Right ventricle myocardium superior (tissue), 1 donor: Measurements from ENCODE around the gene ZNF316. TPM values are rescaled to one million over a fixed set of nuclear protein-coding genes. Genes with fewer than 3 reads are reported as not detected.
A peak's percentile ranks its signal among the peaks of the same experiment; 100 is the strongest.

Experiments used
- ATAC-seq: fragments of 200-7000 bp; cut with Tn5 transposase; one replicate; pipeline ENCODE4 v1.9.1; 2020; ENCODE audit warnings: mild to moderate bottlenecking; ENCODE audit not compliant: poor library complexity
- DNase-seq: peaks from one replicate; pipeline ENCODE4 v3.0.0-alpha.2; 2020
- intact Hi-C: fragments of 100-400 bp; cut with DNase I; formaldehyde crosslinking; loops from one replicate; pipeline ENCODE4 v1.11.2; 2022
- total RNA-seq: library from RNA; stranded (reverse); fragmentation: NEBNext Ultra II Directional; extraction: Animal tissue kit (Norgen Biotek cat#: 25700); gene quantifications from one replicate; pipeline ENCODE4 v1.2.1, GENCODE V29; 2021
- donor health status: DM: no; HTN: yes; CAD: no; lungs with severe emphysema.

ZNF316 gene
- total RNA-seq, 1 donor from 2014 or later = 16.2 TPM

GRCh38 chr7:6642861-6643640, 5.9 kb downstream of the ZNF316 start:
- intact Hi-C loops = no loop called here
- ATAC-seq (no peak), DNase-seq (no peak)

DNA sequence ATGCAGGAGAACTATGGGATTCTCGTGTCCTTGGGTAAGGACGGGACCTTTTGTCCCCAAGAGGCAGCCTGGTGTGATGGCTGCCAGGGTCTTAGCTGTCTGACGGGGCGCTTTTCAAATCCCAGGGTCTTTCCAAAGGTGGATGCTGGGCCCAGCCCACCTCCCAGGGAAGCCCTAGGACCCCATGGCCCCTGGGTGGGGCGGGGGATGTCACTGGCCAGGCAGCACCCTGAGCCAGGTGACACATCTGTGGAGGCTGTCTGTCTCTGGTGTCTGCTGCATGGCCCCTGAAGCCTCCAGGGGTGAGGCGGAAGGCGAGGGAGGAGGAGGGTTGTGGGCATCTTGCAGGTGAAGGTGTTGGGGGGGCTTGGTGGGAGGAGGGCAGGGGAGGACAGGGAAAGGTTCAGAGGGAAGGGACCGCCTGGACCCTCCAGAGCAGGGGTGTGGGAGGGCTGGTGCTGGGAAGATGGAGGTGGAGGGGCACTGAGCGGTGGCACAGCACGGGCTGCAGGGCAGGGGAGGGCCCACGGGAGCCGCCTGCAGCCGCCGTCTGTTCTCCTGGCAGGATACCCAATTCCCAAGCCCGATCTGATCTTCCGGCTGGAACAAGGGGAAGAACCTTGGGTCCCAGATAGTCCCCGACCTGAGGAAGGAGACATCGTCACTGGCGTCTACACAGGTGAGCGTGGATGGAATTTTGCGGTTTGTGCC, 7.0 kb downstream of the ZNF316 start:
- intact Hi-C loops = no loop called here
- no peak for DNase-seq
- ATAC-seq = no peak

DNA sequence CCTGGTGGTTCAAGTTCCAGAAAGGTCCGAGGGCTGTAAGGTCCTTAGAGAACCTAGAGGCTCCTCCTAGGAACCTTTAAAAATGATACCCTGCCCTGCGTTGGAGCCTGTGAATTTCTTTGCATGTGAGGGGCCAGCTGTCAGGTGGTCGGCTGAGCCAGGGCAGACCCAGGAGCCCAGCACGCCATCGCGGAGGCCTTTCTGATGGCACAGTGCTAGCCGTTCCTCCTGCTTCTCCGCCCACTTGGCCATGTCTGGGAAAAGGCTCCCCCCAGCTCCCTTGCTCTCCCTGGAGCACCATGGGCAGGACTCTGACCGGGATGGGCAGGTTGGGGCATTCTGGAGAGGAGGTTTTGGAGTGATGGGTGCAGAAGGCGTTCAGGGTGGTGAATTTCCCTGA, 7.6 kb downstream of the ZNF316 start:
- DNase-seq (no peak), ATAC-seq (no peak)
- intact Hi-C loops = no loop called here

- DNase-seq = no peak
- intact Hi-C loops = no loop called here
- no peak for ATAC-seq
Measured at GRCh38 chr7:6646465-6646864, 9.3 kb downstream of the ZNF316 start.

- intact Hi-C loops = no loop called here
- DNase-seq (no peak), ATAC-seq (peak; percentile 52)
Measured at GRCh38 chr7:6647080-6647479, 10.0 kb downstream of the ZNF316 start.

- ATAC-seq (no peak), DNase-seq (no peak)
- intact Hi-C loops = no loop called here
Measured at GRCh38 chr7:6647541-6647940, 10.4 kb downstream of the ZNF316 start.

DNA sequence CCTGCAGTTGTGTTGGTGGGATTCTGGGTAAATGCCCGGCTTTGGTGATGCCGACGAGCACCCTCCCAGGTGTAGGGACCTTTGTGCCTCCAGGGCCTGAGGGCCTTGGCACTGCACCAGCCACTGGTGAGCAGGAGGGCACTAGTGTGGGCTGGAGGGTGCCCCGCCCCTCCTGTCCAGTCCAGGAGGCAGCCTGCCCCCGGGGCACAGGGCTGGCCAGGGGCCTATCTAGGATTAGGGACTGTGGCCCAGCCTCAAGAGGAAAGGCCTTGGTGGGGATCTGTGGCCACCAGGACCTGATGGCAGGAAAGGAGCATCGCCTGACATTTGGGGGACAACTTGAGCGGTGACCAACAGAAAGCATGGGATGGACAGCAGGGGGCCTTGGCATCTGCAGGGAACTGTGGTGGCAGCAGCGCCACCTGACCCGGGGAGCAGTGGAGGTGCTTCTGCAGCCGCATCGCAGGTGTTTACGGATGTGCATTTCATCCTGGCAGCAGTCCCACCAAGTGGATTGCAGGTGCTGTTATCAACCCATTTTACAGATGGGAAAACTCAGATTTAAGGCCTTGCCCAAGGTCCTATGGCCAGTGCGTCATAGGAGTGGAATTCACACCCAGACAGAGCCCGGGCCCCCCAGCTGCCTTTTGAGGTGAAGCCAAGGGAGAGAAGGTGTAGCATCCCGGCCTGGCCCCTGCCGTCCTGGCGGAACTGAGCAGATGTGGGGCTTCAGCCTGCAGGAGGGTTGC, 11.1 kb downstream of the ZNF316 start:
- intact Hi-C loops = no loop called here
- peak; percentile 38 for DNase-seq
- no peak for ATAC-seq

DNA sequence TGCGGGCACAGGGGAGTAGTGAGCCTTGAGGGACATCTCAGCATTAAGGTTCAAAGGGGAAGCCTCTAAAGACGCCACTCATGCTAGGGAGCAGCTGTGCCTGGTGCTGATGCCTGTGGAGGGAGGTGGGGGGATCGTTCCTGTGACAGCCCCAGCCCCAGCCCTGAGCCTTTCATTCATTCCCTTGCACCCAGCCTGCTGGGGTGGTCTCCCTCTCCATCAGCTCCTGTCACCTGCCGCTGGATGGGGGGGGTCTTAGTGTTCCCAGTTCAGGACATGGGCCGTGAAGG, 11.6 kb downstream of the ZNF316 start:
- ATAC-seq (no peak), DNase-seq (no peak)
- intact Hi-C loops = no loop called here

GRCh38 chr7:6649241-6649961, 12.3 kb downstream of the ZNF316 start:
- intact Hi-C loops = no loop called here
- DNase-seq (peak; percentile 32), ATAC-seq (no peak)

GRCh38 chr7:6650086-6650485, 13.0 kb downstream of the ZNF316 start:
- intact Hi-C loops = no loop called here
- DNase-seq = peak; percentile 2
- no peak for ATAC-seq

GRCh38 chr7:6650521-6651011, 13.4 kb downstream of the ZNF316 start:
- DNase-seq (peak; percentile 26), ATAC-seq (no peak)
- intact Hi-C loops = no loop called here

- DNase-seq = peak; percentile 35
Measured at GRCh38 chr7:6651851-6652445, 14.8 kb downstream of the ZNF316 start.

GRCh38 chr7:6652446-6653011, 15.4 kb downstream of the ZNF316 start:
- intact Hi-C loops = no loop called here
- no peak for DNase-seq
- ATAC-seq = no peak

More at GRCh38 chr7:6651851-6652445, 14.8 kb downstream of the ZNF316 start:
- no peak for ATAC-seq
- intact Hi-C loops = no loop called here

GRCh38 chr7:6653071-6654003, 16.2 kb downstream of the ZNF316 start:
- no peak for DNase-seq
- no peak for ATAC-seq
- intact Hi-C loops = no loop called here

DNA sequence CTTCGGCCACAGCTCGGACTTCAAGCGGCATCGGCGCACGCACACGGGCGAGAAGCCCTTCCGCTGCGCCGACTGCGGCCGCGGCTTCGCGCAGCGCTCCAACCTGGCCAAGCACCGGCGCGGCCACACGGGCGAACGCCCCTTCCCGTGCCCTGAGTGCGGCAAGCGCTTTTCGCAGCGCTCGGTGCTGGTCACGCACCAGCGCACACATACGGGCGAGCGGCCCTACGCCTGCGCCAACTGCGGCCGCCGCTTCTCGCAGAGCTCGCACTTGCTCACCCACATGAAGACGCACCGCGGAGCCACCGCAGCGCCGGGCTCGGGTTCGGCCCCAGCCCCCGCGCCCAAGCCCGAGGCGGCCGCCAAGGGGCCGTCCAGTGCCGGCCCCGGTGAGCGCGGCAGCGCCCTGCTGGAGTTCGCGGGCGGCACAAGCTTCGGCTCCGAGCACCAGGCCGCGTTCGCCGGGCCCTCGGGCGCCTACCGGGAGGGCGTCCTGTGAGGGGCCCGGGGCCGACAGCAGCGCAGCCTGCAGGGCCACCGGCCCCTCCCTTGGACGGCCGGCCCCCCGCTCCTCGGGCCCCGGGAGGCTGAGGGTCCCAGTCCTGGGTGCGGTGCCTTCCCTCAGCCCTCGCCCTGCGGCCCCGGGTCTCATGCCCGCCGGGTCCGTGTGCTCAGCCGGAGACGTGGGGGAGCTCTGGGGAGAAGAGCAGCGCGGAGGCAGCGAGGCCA, 17.2 kb downstream of the ZNF316 start:
- ATAC-seq (no peak), DNase-seq (no peak)
- intact Hi-C loops = no loop called here

- no peak for DNase-seq
- intact Hi-C loops = no loop called here
- ATAC-seq = no peak
Measured at GRCh38 chr7:6654842-6655610, 17.9 kb downstream of the ZNF316 start.
